Testis (tissue), 3 donors: ENCODE measurements around the gene ANO4. TPM values are rescaled to one million over a fixed set of nuclear protein-coding genes. Genes with fewer than 3 reads are reported as not detected.

Source experiments
- DNase-seq: peaks from one replicate; pipeline ENCODE4 v3.0.0-alpha.2; 2019
- H3K27ac ChIP-seq, 2 donors: fragments of 200-600 bp; sonication (generic); one replicate each; pipeline ENCODE4 v1.5.1; 2019
- H3K27me3 ChIP-seq: fragments of 200-600 bp; sonication (generic); one replicate; pipeline ENCODE4 v1.5.1; 2019
- H3K36me3 ChIP-seq: fragments of 200-600 bp; sonication (generic); one replicate; pipeline ENCODE4 v1.5.1; 2017; ENCODE audit warnings: low read depth; ENCODE audit errors: missing control alignments
- H3K4me1 ChIP-seq: fragments of 200-600 bp; sonication (generic); one replicate; pipeline ENCODE4 v1.5.1; 2019
- H3K4me3 ChIP-seq, 2 donors: fragments of 200-600 bp; sonication (generic); one replicate each; pipeline ENCODE4 v1.5.1; 2017 to 2019
- H3K9me3 ChIP-seq: fragments of 200-600 bp; sonication (generic); one replicate; pipeline ENCODE4 v1.5.1; 2017
- CTCF ChIP-seq, 3 experiments: fragments of 450-650 bp in 2 of 3; fragments of 200-600 bp in 1 of 3; sonication (generic) in 1 of 3; IDR thresholded peaks; one replicate each; pipeline ENCODE4 v1.5.1; 2016 to 2019; ENCODE audit warnings: antibody characterized with exemption in 3 of 3, mild to moderate bottlenecking in 2 of 3, moderate library complexity in 1 of 3
- POLR2A ChIP-seq: fragments of 450-650 bp; IDR thresholded peaks from one replicate; pipeline ENCODE4 v1.6.1; 2017; ENCODE audit warnings: antibody characterized with exemption, mild to moderate bottlenecking, moderate library complexity
- WGBS, 2 donors: methylation state at CpG; one replicate each; pipeline ENCODE4 v1.1.5; 2018; 5-methylcytosine and 5-hydroxymethylcytosine counted together
- intact Hi-C: fragments of 100-400 bp; cut with DNase I; formaldehyde crosslinking; loops from one replicate; pipeline ENCODE4 v1.15.1; 2023; ENCODE audit warnings: low total_unique reads
- polyA plus RNA-seq: library from polyadenylated mRNA; stranded (reverse); fragments of 350-450 nt; fragmentation: Illumina TruSeq; extraction: RNeasy Lipid Tissue Mini Kit (QIAGEN cat#74804); gene quantifications from one replicate; pipeline ENCODE4 v1.2.3, GENCODE V29; 2014; ENCODE audit warnings: low read depth, low replicate concordance; ENCODE audit not compliant: insufficient read depth
- total RNA-seq, 2 donors: library from RNA; depleted of rRNA; stranded (reverse); fragments of >200 nt; gene quantifications; one replicate each; pipeline ENCODE4 v1.2.3, GENCODE V29; 2016

The ANO4 gene
- total and polyA plus RNA-seq, 3 donors from 2014 or later: 2.4 to 13.0 (median 9.5) TPM

DNA sequence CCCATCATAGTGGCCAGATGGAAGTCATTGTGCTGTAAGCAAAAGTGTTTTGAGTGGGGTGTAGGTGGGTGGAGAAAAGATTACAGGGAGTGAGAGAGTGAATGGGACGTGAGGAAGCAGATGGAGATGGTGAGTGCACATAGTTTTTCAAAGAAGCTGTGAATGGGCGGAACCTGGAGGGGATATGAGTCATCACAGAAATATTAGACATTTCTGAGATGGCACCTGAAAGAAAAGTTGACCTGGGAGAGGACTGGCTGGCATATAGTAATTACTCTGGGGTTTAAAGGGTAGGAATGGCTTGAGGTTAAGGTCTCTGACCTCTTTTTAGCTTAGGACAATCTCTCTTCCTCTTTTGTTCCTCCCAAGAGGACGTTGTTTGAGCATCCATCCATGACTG, 50.5 kb downstream of the ANO4 start:
- TF ChIP-seq CTCF (IDR thresholded peaks at IDR 0.05) (no peak), POLR2A (no peak)
- H3K27ac ChIP-seq: no peak overlapping the region
- H3K36me3 ChIP-seq: no peaks in the 10 kb centered on the region
- 68 to 71% methylated on average over 3 of the region's 3 CpGs for WGBS, 2 donors
- intact Hi-C loops: no loop called here
- no peaks in the 10 kb centered on the region for H3K9me3 ChIP-seq
- no peaks in the 10 kb centered on the region for H3K4me1 ChIP-seq
- DNase-seq: no peak
- H3K4me3 ChIP-seq: no peak overlapping the region
- no peaks in the 10 kb centered on the region for H3K27me3 ChIP-seq

DNA sequence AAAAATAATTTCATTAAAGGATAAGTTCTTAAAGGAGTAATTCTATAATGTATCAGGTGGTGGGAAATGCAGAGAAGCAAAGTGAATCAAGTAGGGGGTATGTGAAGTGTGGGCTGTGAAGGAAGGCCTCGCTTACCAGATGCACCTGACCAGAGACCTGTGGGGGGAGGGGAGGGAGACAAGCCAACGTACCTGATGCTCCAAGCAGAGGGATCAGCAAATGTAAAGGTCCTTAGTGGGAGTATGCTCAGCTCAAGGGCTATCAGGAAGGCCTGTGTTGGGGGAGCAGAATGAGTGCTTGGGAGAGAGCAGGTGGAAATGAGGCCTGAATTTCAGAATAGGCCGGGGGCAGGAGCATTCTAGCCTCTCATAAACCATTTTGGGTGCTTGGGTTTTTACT, 57.1 kb downstream of the ANO4 start:
- H3K27ac ChIP-seq: no peak overlapping the region
- no peaks in the 10 kb centered on the region for H3K36me3 ChIP-seq
- H3K4me1 ChIP-seq: no peaks in the 10 kb centered on the region
- no peaks in the 10 kb centered on the region for H3K27me3 ChIP-seq
- TF ChIP-seq CTCF (IDR thresholded peaks at IDR 0.05) (no peak), POLR2A (no peak)
- no peak overlapping the region for H3K4me3 ChIP-seq
- DNase-seq: no peak
- WGBS, 2 donors: 51 to 62% methylated on average over 3 of the region's 3 CpGs
- intact Hi-C loops: no loop called here
- H3K9me3 ChIP-seq: no peaks in the 10 kb centered on the region

DNA sequence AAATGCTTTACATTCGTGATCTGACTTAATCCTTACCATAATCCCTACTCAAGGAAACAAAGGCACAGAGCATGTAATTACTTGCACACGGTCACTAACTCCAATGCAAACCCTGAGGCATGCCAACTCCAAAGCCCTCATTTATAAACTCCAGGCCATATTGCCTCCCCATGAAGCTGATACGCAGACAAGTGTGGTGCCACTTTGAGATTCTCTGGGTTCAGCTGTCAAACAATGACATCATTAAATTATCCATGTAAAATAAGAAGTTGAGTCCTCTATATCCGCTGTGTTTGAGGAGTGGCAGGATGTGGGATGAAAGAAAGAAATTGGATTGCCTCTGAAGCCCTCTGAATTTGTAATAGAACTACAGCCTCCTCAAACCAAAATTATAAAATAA, 62.8 kb downstream of the ANO4 start:
- Histone ChIP-seq H3K4me3 (no peak overlapping the region), H3K27ac (no peak overlapping the region), H3K27me3 (no peaks in the 10 kb centered on the region), H3K9me3 (no peaks in the 10 kb centered on the region), H3K4me1 (no peaks in the 10 kb centered on the region), H3K36me3 (no peaks in the 10 kb centered on the region)
- no peak for TF ChIP-seq CTCF (IDR thresholded peaks at IDR 0.05)
- no peak for TF ChIP-seq POLR2A
- WGBS, 2 donors: 93 to 95% methylated on average over 4 of the region's 4 CpGs
- DNase-seq: no peak
- intact Hi-C loops: no loop called here

DNA sequence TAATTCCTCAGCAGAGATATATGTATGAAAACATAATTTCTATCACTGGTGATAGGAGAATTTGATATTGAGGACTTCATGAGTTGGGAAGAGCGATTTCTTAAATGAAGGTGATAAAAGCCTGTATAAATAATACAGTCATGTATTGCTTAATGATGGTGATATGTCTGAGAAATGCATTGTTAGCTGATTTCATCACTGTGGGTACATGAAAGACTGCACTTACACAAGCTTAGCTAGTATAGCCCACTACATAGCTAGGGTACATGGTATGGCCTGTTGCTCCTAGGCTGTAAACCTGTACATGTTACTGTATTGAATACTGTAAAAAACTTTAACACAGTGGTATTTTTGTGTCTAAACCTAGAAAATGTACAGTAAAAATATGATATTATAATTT, 63.4 kb downstream of the ANO4 start:
- no peak overlapping the region for H3K4me3 ChIP-seq
- H3K36me3 ChIP-seq: no peaks in the 10 kb centered on the region
- intact Hi-C loops: no loop called here
- no peaks in the 10 kb centered on the region for H3K9me3 ChIP-seq
- no peaks in the 10 kb centered on the region for H3K4me1 ChIP-seq
- no peak overlapping the region for H3K27ac ChIP-seq
- WGBS, 2 donors: 94 to 100% methylated on average over 1 of the region's 1 CpG
- no peaks in the 10 kb centered on the region for H3K27me3 ChIP-seq
- TF ChIP-seq POLR2A: no peak
- no peak for TF ChIP-seq CTCF (IDR thresholded peaks at IDR 0.05)
- DNase-seq: no peak

- H3K36me3 ChIP-seq: no peaks in the 10 kb centered on the region
- TF ChIP-seq CTCF (IDR thresholded peaks at IDR 0.05) (no peak), POLR2A (no peak)
- intact Hi-C loops: no loop called here
- H3K9me3 ChIP-seq: no peaks in the 10 kb centered on the region
- no peak overlapping the region for H3K27ac ChIP-seq
- WGBS, 2 donors: 40 to 53% methylated on average over 1 of the region's 1 CpG
- no peaks in the 10 kb centered on the region for H3K27me3 ChIP-seq
- DNase-seq: no peak
- H3K4me1 ChIP-seq: no peaks in the 10 kb centered on the region
- no peak overlapping the region for H3K4me3 ChIP-seq
Observed at GRCh38 chr12:100858656-100859055, 64.1 kb downstream of the ANO4 start.
